ENCODE data around the gene IPO4. TPM values are rescaled to one million over a fixed set of nuclear protein-coding genes. Genes with fewer than 3 reads are reported as not detected.

The IPO4 gene
- total and polyA plus RNA-seq, 2 of the 13 experiments (the other 11 are each of a cell fraction or from before 2014, with no cell fraction given), result 39.0 to 179 TPM

DNA sequence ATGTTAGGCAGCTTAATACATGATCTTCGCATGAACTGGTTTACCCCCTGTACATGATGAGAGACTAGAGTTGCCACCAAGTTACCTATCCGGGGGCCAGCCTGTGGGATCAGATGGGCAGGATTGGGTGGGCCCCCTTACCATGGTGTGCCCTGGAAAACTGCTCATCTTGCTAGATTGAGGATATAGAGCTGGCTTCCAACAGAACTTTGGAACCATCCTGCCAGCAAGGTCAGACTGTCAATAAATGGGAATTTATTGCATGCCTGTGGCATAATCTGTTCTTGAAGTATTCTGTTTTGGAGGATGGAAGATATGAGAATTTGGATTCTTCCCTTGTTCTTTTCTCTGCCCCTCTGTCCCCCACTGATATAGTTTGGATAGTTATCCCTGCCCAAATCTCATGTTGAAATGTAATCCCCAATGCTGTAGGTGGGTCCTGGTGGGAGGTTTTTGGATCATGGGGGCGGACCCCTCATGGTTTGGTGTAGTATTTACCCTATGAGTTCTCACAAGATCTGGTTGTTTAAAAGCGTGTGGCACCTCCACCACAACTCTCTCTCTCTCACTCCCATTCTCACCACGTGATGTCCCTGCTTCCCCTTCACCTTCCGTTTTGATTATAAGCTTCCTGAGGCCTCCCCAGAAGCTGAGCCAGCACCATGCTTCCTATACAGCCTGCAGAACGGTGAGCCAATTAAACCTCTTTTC is 10.4 kb upstream of the IPO4 start (continued):
- TF ChIP-seq, protein P1, sequence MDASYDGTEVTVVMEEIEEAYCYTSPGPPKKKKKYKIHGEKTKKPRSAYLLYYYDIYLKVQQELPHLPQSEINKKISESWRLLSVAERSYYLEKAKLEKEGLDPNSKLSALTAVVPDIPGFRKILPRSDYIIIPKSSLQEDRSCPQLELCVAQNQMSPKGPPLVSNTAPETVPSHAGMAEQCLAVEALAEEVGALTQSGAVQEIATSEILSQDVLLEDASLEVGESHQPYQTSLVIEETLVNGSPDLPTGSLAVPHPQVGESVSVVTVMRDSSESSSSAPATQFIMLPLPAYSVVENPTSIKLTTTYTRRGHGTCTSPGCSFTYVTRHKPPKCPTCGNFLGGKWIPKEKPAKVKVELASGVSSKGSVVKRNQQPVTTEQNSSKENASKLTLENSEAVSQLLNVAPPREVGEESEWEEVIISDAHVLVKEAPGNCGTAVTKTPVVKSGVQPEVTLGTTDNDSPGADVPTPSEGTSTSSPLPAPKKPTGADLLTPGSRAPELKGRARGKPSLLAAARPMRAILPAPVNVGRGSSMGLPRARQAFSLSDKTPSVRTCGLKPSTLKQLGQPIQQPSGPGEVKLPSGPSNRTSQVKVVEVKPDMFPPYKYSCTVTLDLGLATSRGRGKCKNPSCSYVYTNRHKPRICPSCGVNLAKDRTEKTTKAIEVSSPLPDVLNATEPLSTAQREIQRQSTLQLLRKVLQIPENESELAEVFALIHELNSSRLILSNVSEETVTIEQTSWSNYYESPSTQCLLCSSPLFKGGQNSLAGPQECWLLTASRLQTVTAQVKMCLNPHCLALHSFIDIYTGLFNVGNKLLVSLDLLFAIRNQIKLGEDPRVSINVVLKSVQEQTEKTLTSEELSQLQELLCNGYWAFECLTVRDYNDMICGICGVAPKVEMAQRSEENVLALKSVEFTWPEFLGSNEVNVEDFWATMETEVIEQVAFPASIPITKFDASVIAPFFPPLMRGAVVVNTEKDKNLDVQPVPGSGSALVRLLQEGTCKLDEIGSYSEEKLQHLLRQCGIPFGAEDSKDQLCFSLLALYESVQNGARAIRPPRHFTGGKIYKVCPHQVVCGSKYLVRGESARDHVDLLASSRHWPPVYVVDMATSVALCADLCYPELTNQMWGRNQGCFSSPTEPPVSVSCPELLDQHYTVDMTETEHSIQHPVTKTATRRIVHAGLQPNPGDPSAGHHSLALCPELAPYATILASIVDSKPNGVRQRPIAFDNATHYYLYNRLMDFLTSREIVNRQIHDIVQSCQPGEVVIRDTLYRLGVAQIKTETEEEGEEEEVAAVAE (CRISPR knock-in tag; IDR thresholded peaks at IDR 0.05; ENCODE audit: borderline replicate concordance), result 0 out of 2 replicates have a peak, but pooled peaks have one; percentile 22
- TF ChIP-seq RBM22 (optimal IDR thresholded peaks at IDR 0.05; ENCODE audit: low read length) (peak; percentile 20), GATAD2A (CRISPR knock-in tag; IDR thresholded peaks at IDR 0.05) (peak; percentile 43), KAT7 (CRISPR knock-in tag; IDR thresholded peaks at IDR 0.05; ENCODE audit: borderline replicate concordance) (0 out of 2 replicates have a peak, but pooled peaks have one; percentile 31), ZNF839 (CRISPR knock-in tag; IDR thresholded peaks at IDR 0.05; ENCODE audit: borderline replicate concordance) (no peak), PHF20 (CRISPR knock-in tag; IDR thresholded peaks at IDR 0.05) (no peak), RXRB (CRISPR knock-in tag; IDR thresholded peaks at IDR 0.05; ENCODE audit: borderline replicate concordance) (peak; percentile 22; the same call in 1 of the 2 replicates), ZNF772 (CRISPR knock-in tag; IDR thresholded peaks at IDR 0.05) (0 out of 2 replicates have a peak, but pooled peaks have one; percentile 20)
- TF ChIP-seq, protein P2, sequence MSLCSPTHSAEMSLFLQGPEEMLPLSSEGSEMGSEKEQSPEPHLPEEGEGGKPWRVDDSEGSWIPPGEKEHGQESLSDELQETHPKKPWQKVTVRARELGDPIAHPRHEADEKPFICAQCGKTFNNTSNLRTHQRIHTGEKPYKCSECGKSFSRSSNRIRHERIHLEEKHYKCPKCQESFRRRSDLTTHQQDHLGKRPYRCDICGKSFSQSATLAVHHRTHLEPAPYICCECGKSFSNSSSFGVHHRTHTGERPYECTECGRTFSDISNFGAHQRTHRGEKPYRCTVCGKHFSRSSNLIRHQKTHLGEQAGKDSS (CRISPR knock-in tag; IDR thresholded peaks at IDR 0.05; ENCODE audit: borderline replicate concordance, low read depth), result 0 out of 2 replicates have a peak, but pooled peaks have one; percentile 25
- TF ChIP-seq, protein P3, sequence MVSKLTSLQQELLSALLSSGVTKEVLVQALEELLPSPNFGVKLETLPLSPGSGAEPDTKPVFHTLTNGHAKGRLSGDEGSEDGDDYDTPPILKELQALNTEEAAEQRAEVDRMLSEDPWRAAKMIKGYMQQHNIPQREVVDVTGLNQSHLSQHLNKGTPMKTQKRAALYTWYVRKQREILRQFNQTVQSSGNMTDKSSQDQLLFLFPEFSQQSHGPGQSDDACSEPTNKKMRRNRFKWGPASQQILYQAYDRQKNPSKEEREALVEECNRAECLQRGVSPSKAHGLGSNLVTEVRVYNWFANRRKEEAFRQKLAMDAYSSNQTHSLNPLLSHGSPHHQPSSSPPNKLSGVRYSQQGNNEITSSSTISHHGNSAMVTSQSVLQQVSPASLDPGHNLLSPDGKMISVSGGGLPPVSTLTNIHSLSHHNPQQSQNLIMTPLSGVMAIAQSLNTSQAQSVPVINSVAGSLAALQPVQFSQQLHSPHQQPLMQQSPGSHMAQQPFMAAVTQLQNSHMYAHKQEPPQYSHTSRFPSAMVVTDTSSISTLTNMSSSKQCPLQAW (CRISPR knock-in tag; IDR thresholded peaks at IDR 0.05), result peak; percentile 45; the same call in 1 of the 2 replicates

Measured in HepG2 (cell line).